ENCODE measurements around the gene ITGB3. TPM values are rescaled to one million over a fixed set of nuclear protein-coding genes. Genes with fewer than 3 reads are reported as not detected.
"Not testable (repeated sequence)": the region's sequence is repeated elsewhere in the genome, so short reads cannot be mapped to it uniquely, and the experiment has no call there.

The ITGB3 gene
- total and polyA plus RNA-seq, 9 donors = 7.9 to 19.1 (median 16.1) TPM

GRCh38 chr17:47221154-47221553 is 32.5 kb upstream of the ITGB3 start:
- H3K9me3 ChIP-seq (replicated peaks; ENCODE audit: control insufficient read depth, low read depth, low read length) = no peaks in the 10 kb centered on the region
- WGBS (ENCODE audit: insufficient coverage) = 52% methylated on average over 4 of the region's 6 CpGs
- peak overlapping the region; percentile 7 for H3K27ac ChIP-seq (ENCODE audit: low read length)
- H3K4me3 ChIP-seq (ENCODE audit: low read length) = no peak overlapping the region
- peaks cover 26% of the 10 kb centered on the region for H3K4me1 ChIP-seq (ENCODE audit: control insufficient read depth, insufficient read depth, low read length)
- H3K36me3 ChIP-seq (ENCODE audit: control insufficient read depth, insufficient read depth, low read length) = peaks cover 43% of the 10 kb centered on the region
- H3K27me3 ChIP-seq (ENCODE audit: control insufficient read depth, insufficient read depth, low read length) = no peaks in the 10 kb centered on the region
- no peak for DNase-seq

- 100% methylated on average over 2 of the region's 4 CpGs for WGBS (ENCODE audit: insufficient coverage)
- no peak overlapping the region for H3K27ac ChIP-seq (ENCODE audit: low read length)
- no peaks in the 10 kb centered on the region for H3K27me3 ChIP-seq (ENCODE audit: control insufficient read depth, insufficient read depth, low read length)
- H3K4me3 ChIP-seq (ENCODE audit: low read length) = no peak overlapping the region
- no peak for DNase-seq
- H3K9me3 ChIP-seq (replicated peaks; ENCODE audit: control insufficient read depth, low read depth, low read length) = no peaks in the 10 kb centered on the region
- peaks cover 26% of the 10 kb centered on the region for H3K4me1 ChIP-seq (ENCODE audit: control insufficient read depth, insufficient read depth, low read length)
- peaks cover 43% of the 10 kb centered on the region for H3K36me3 ChIP-seq (ENCODE audit: control insufficient read depth, insufficient read depth, low read length)
Measured at GRCh38 chr17:47222047-47222446, 31.6 kb upstream of the ITGB3 start.

- WGBS (ENCODE audit: insufficient coverage) = 80% methylated on average over 1 of the region's 3 CpGs
- Histone ChIP-seq H3K4me1 (ENCODE audit: control insufficient read depth, insufficient read depth, low read length) (peaks cover 26% of the 10 kb centered on the region), H3K36me3 (ENCODE audit: control insufficient read depth, insufficient read depth, low read length) (peaks cover 43% of the 10 kb centered on the region), H3K9me3 (replicated peaks; ENCODE audit: control insufficient read depth, low read depth, low read length) (no peaks in the 10 kb centered on the region), H3K27ac (ENCODE audit: low read length) (no peak overlapping the region), H3K27me3 (ENCODE audit: control insufficient read depth, insufficient read depth, low read length) (no peaks in the 10 kb centered on the region), H3K4me3 (ENCODE audit: low read length) (no peak overlapping the region)
- DNase-seq = no peak
Measured at GRCh38 chr17:47223007-47223406, 30.6 kb upstream of the ITGB3 start.

GRCh38 chr17:47223460-47223859 is 30.2 kb upstream of the ITGB3 start:
- peaks cover 43% of the 10 kb centered on the region for H3K36me3 ChIP-seq (ENCODE audit: control insufficient read depth, insufficient read depth, low read length)
- H3K4me3 ChIP-seq (ENCODE audit: low read length) = no peak overlapping the region
- no peak overlapping the region for H3K27ac ChIP-seq (ENCODE audit: low read length)
- WGBS (ENCODE audit: insufficient coverage) = 93% methylated on average over 2 of the region's 5 CpGs
- no peaks in the 10 kb centered on the region for H3K9me3 ChIP-seq (replicated peaks; ENCODE audit: control insufficient read depth, low read depth, low read length)
- no peaks in the 10 kb centered on the region for H3K27me3 ChIP-seq (ENCODE audit: control insufficient read depth, insufficient read depth, low read length)
- peaks cover 26% of the 10 kb centered on the region for H3K4me1 ChIP-seq (ENCODE audit: control insufficient read depth, insufficient read depth, low read length)
- DNase-seq = no peak

- H3K27ac ChIP-seq (ENCODE audit: low read length); DNase-seq; H3K27me3 ChIP-seq (ENCODE audit: control insufficient read depth, insufficient read depth, low read length); H3K4me3 ChIP-seq (ENCODE audit: low read length); H3K9me3 ChIP-seq (replicated peaks; ENCODE audit: control insufficient read depth, low read depth, low read length): not testable (repeated sequence)
- WGBS (ENCODE audit: insufficient coverage) = no CpG with 5 or more reads among the region's 2 CpGs
- Histone ChIP-seq H3K4me1 (ENCODE audit: control insufficient read depth, insufficient read depth, low read length) (peaks cover 21% of the 10 kb centered on the region), H3K36me3 (ENCODE audit: control insufficient read depth, insufficient read depth, low read length) (peaks cover 38% of the 10 kb centered on the region)
Measured at GRCh38 chr17:47224077-47224476, 29.6 kb upstream of the ITGB3 start.

GRCh38 chr17:47224966-47225365 is 28.7 kb upstream of the ITGB3 start:
- H3K4me3 ChIP-seq (ENCODE audit: low read length) = no peak overlapping the region
- peaks cover 22% of the 10 kb centered on the region for H3K4me1 ChIP-seq (ENCODE audit: control insufficient read depth, insufficient read depth, low read length)
- peak overlapping the region; percentile 79 for H3K27ac ChIP-seq (ENCODE audit: low read length)
- DNase-seq = no peak
- no peaks in the 10 kb centered on the region for H3K27me3 ChIP-seq (ENCODE audit: control insufficient read depth, insufficient read depth, low read length)
- H3K36me3 ChIP-seq (ENCODE audit: control insufficient read depth, insufficient read depth, low read length) = peaks cover 30% of the 10 kb centered on the region
- no peaks in the 10 kb centered on the region for H3K9me3 ChIP-seq (replicated peaks; ENCODE audit: control insufficient read depth, low read depth, low read length)
- WGBS (ENCODE audit: insufficient coverage) = 25% methylated on average over 1 of the region's 1 CpG

- Histone ChIP-seq H3K27me3 (ENCODE audit: control insufficient read depth, insufficient read depth, low read length) (peaks cover under 1% of the 10 kb centered on the region), H3K4me1 (ENCODE audit: control insufficient read depth, insufficient read depth, low read length) (peaks cover 20% of the 10 kb centered on the region), H3K27ac (ENCODE audit: low read length) (peak overlapping the region; percentile 85), H3K4me3 (ENCODE audit: low read length) (no peak overlapping the region), H3K9me3 (replicated peaks; ENCODE audit: control insufficient read depth, low read depth, low read length) (no peaks in the 10 kb centered on the region), H3K36me3 (ENCODE audit: control insufficient read depth, insufficient read depth, low read length) (peaks cover 29% of the 10 kb centered on the region)
- WGBS (ENCODE audit: insufficient coverage) = 31% methylated on average over 2 of the region's 3 CpGs
- DNase-seq = peak; percentile 87
Measured at GRCh38 chr17:47225436-47225858, 28.2 kb upstream of the ITGB3 start.

GRCh38 chr17:47225911-47226688 is 27.5 kb upstream of the ITGB3 start:
- H3K4me1 ChIP-seq (ENCODE audit: control insufficient read depth, insufficient read depth, low read length) = peaks cover 20% of the 10 kb centered on the region
- DNase-seq = no peak
- H3K27me3 ChIP-seq (ENCODE audit: control insufficient read depth, insufficient read depth, low read length) = peaks cover 2% of the 10 kb centered on the region
- peak overlapping the region; percentile 85 for H3K27ac ChIP-seq (ENCODE audit: low read length)
- no CpG with 5 or more reads among the region's 2 CpGs for WGBS (ENCODE audit: insufficient coverage)
- no peak overlapping the region for H3K4me3 ChIP-seq (ENCODE audit: low read length)
- H3K36me3 ChIP-seq (ENCODE audit: control insufficient read depth, insufficient read depth, low read length) = peaks cover 25% of the 10 kb centered on the region
- H3K9me3 ChIP-seq (replicated peaks; ENCODE audit: control insufficient read depth, low read depth, low read length) = no peaks in the 10 kb centered on the region

GRCh38 chr17:47227862-47228261 is 25.8 kb upstream of the ITGB3 start:
- no peak overlapping the region for H3K27ac ChIP-seq (ENCODE audit: low read length)
- peaks cover 2% of the 10 kb centered on the region for H3K27me3 ChIP-seq (ENCODE audit: control insufficient read depth, insufficient read depth, low read length)
- H3K36me3 ChIP-seq (ENCODE audit: control insufficient read depth, insufficient read depth, low read length) = peaks cover 7% of the 10 kb centered on the region
- H3K4me1 ChIP-seq (ENCODE audit: control insufficient read depth, insufficient read depth, low read length) = peaks cover 20% of the 10 kb centered on the region
- DNase-seq = no peak
- no peaks in the 10 kb centered on the region for H3K9me3 ChIP-seq (replicated peaks; ENCODE audit: control insufficient read depth, low read depth, low read length)
- WGBS (ENCODE audit: insufficient coverage) = 50% methylated on average over 1 of the region's 2 CpGs
- H3K4me3 ChIP-seq (ENCODE audit: low read length) = no peak overlapping the region

GRCh38 chr17:47229535-47230443 is 23.8 kb upstream of the ITGB3 start:
- Histone ChIP-seq H3K27ac (ENCODE audit: low read length) (peak overlapping the region; percentile 45), H3K27me3 (ENCODE audit: control insufficient read depth, insufficient read depth, low read length) (peaks cover 2% of the 10 kb centered on the region), H3K4me1 (ENCODE audit: control insufficient read depth, insufficient read depth, low read length) (peaks cover 14% of the 10 kb centered on the region), H3K36me3 (ENCODE audit: control insufficient read depth, insufficient read depth, low read length) (no peaks in the 10 kb centered on the region), H3K9me3 (replicated peaks; ENCODE audit: control insufficient read depth, low read depth, low read length) (no peaks in the 10 kb centered on the region), H3K4me3 (ENCODE audit: low read length) (peak overlapping the region; percentile 23)
- peak; percentile 96 for DNase-seq
- 0% methylated on average over 8 of the region's 22 CpGs for WGBS (ENCODE audit: insufficient coverage)

All from muscle of leg (tissue), 11 donors.